WTC11 (cell line): ENCODE data around the gene PNMA8C. TPM values are rescaled to one million over a fixed set of nuclear protein-coding genes. Genes with fewer than 3 reads are reported as not detected.

ENCODE experiments used
- ATAC-seq: fragments of 200-7000 bp; cut with Tn5 transposase; 2 replicates; pipeline ENCODE4 v1.10.0; 2021; ENCODE audit warnings: mild to moderate bottlenecking, moderate library complexity
- CTCF ChIA-PET: fragments of 300-600 bp; sonication (Branson Sonifier 250); formaldehyde crosslinking; loops from one replicate; lab custom pipeline; 2021; ENCODE audit warnings: antibody characterized with exemption; lab: Charles Lee
- POLR2A ChIA-PET: fragments of 350-600 bp; sonication (Branson Sonifier 250); formaldehyde crosslinking; loops from one replicate; lab custom pipeline; 2021; ENCODE audit warnings: antibody characterized with exemption; lab: Charles Lee
- DNase-seq: peaks from one replicate; pipeline ENCODE4 v3.0.0; 2021; ENCODE audit warnings: low spot score
- H3K27ac Mint-ChIP-seq: 2 replicates; pipeline ENCODE4 v1.8.0; 2021; ENCODE audit warnings: mixed read lengths
- H3K27me3 Mint-ChIP-seq: 2 replicates; pipeline ENCODE4 v1.8.0; 2021; ENCODE audit warnings: low read depth, mild to moderate bottlenecking, moderate library complexity, mixed read lengths
- H3K36me3 Mint-ChIP-seq: 2 replicates; pipeline ENCODE4 v1.8.0; 2021; ENCODE audit warnings: mixed read lengths
- H3K4me1 Mint-ChIP-seq: 2 replicates; pipeline ENCODE4 v1.8.0; 2022; ENCODE audit warnings: mixed read lengths
- H3K4me3 Mint-ChIP-seq: 2 replicates; pipeline ENCODE4 v1.8.0; 2021; ENCODE audit warnings: mild to moderate bottlenecking, moderate library complexity, mixed read lengths
- H3K9me3 Mint-ChIP-seq: 2 replicates; pipeline ENCODE4 v1.8.0; 2021; ENCODE audit warnings: mixed read lengths
- CBFB ChIP-seq: sonication (generic); formaldehyde crosslinking; IDR thresholded peaks from 2 replicates; pipeline ENCODE4 v1.8.1; 2022; ENCODE audit warnings: mild to moderate bottlenecking, low read depth, missing genetic modification reagents
- ETV6 ChIP-seq: sonication (generic); formaldehyde crosslinking; IDR thresholded peaks from 2 replicates; pipeline ENCODE4 v1.8.1; 2022; ENCODE audit warnings: mild to moderate bottlenecking, missing genetic modification reagents
- FOXP4 ChIP-seq: sonication (generic); formaldehyde crosslinking; IDR thresholded peaks from 2 replicates; pipeline ENCODE4 v1.8.0; 2022; ENCODE audit warnings: mild to moderate bottlenecking, missing genetic modification reagents
- HMGA2 ChIP-seq: fragments of 250-450 bp; sonication (Bioruptor Pico); IDR thresholded peaks from 2 replicates; pipeline ENCODE4 v1.4.0; 2021; ENCODE audit warnings: mild to moderate bottlenecking, moderate library complexity
- JAZF1 ChIP-seq: fragments of 250-450 bp; sonication (Bioruptor Pico); IDR thresholded peaks from 2 replicates; pipeline ENCODE4 v1.9.0; 2021; ENCODE audit warnings: moderate library complexity, mild to moderate bottlenecking, inconsistent platforms
- KAT7 ChIP-seq: sonication (generic); formaldehyde crosslinking; IDR thresholded peaks from 2 replicates; pipeline ENCODE4 v1.8.1; 2023; ENCODE audit warnings: missing genetic modification reagents, mild to moderate bottlenecking, borderline replicate concordance
- NR1H2 ChIP-seq: sonication (generic); formaldehyde crosslinking; IDR thresholded peaks from 2 replicates; pipeline ENCODE4 v1.9.0; 2021; ENCODE audit warnings: mild to moderate bottlenecking, moderate library complexity, missing genetic modification reagents
- RORB ChIP-seq: fragments of 250-450 bp; sonication (Bioruptor Pico); IDR thresholded peaks from 2 replicates; pipeline ENCODE4 v1.9.0; 2021; ENCODE audit warnings: mild to moderate bottlenecking
- SMAD4 ChIP-seq: sonication (generic); formaldehyde crosslinking; IDR thresholded peaks from 2 replicates; pipeline ENCODE4 v1.8.0; 2022; ENCODE audit warnings: mild to moderate bottlenecking, missing genetic modification reagents
- TEAD4 ChIP-seq: sonication (generic); formaldehyde crosslinking; IDR thresholded peaks from 2 replicates; pipeline ENCODE4 v1.8.0; 2022; ENCODE audit warnings: mild to moderate bottlenecking, missing genetic modification reagents
- USF1 ChIP-seq: sonication (generic); formaldehyde crosslinking; IDR thresholded peaks from 2 replicates; pipeline ENCODE4 v1.8.0; 2022; ENCODE audit warnings: mild to moderate bottlenecking, missing genetic modification reagents
- ZNF423 ChIP-seq: fragments of 250-450 bp; sonication (Bioruptor Pico); IDR thresholded peaks from 2 replicates; pipeline ENCODE4 v2.1.2; 2022; ENCODE audit warnings: mild to moderate bottlenecking, moderate library complexity
- ZNF671 ChIP-seq: fragments of 250-450 bp; sonication (Bioruptor Pico); IDR thresholded peaks from 2 replicates; pipeline ENCODE4 v1.8.0; 2021; ENCODE audit warnings: mild to moderate bottlenecking
- total RNA-seq: library from RNA; stranded (reverse); gene quantifications from 3 replicates; pipeline ENCODE4 v1.2.3, GENCODE V29; 2021
- TF ChIP-seq, protein P1 (sequence below): fragments of 250-450 bp; sonication (Bioruptor Pico); IDR thresholded peaks from 2 replicates; pipeline ENCODE4 v1.9.0; 2021; ENCODE audit warnings: mild to moderate bottlenecking, borderline replicate concordance
- TF ChIP-seq, protein P2 (sequence below): fragments of 250-450 bp; sonication (Bioruptor Pico); IDR thresholded peaks from 2 replicates; pipeline ENCODE4 v1.9.0; 2021; ENCODE audit warnings: mild to moderate bottlenecking
- TF ChIP-seq, protein P3 (sequence below): sonication (generic); formaldehyde crosslinking; conservative IDR thresholded peaks from 2 replicates; pipeline ENCODE4 v1.8.1; 2022; ENCODE audit warnings: mild to moderate bottlenecking, missing genetic modification reagents
- TF ChIP-seq, protein P4 (sequence below): sonication (generic); formaldehyde crosslinking; IDR thresholded peaks from 2 replicates; pipeline ENCODE4 v1.8.0; 2023; ENCODE audit warnings: missing genetic modification reagents, mild to moderate bottlenecking, borderline replicate concordance

Gene PNMA8C
- total RNA-seq, 1 experiment from 2014 or later, result 1.2 TPM

GRCh38 chr19:46474211-46474610 lies 45.5 kb upstream of the PNMA8C start:
- Mint-ChIP-seq H3K27me3 (peaks cover 21% of the 10 kb centered on the region), H3K36me3 (peaks cover 12% of the 10 kb centered on the region), H3K4me3 (no peak overlapping the region), H3K4me1 (peaks cover 21% of the 10 kb centered on the region), H3K27ac (no peak overlapping the region), H3K9me3 (no peaks in the 10 kb centered on the region)
- no peak for ATAC-seq
- CTCF ChIA-PET, result interaction anchor here (0.7 to 2.4 kb wide), 4 partner anchors 58 to 75 kb away, joined by 3 to 14 read pairs (median 6); no protein-coding TSS in a partner anchor
- no peak for DNase-seq
- POLR2A ChIA-PET, result no interaction called here
- TF ChIP-seq JAZF1 (CRISPR knock-in tag) (no peak), ETV6 (CRISPR knock-in tag) (no peak), ZNF671 (CRISPR knock-in tag) (no peak), NR1H2 (CRISPR knock-in tag) (no peak), CBFB (CRISPR knock-in tag) (no peak), SMAD4 (CRISPR knock-in tag) (no peak), USF1 (CRISPR knock-in tag) (no peak), ZNF423 (CRISPR knock-in tag) (no peak), TEAD4 (CRISPR knock-in tag) (no peak), FOXP4 (no peak), RORB (no peak), HMGA2 (CRISPR knock-in tag) (no peak), KAT7 (CRISPR knock-in tag) (no peak)
- TF ChIP-seq, protein P1, sequence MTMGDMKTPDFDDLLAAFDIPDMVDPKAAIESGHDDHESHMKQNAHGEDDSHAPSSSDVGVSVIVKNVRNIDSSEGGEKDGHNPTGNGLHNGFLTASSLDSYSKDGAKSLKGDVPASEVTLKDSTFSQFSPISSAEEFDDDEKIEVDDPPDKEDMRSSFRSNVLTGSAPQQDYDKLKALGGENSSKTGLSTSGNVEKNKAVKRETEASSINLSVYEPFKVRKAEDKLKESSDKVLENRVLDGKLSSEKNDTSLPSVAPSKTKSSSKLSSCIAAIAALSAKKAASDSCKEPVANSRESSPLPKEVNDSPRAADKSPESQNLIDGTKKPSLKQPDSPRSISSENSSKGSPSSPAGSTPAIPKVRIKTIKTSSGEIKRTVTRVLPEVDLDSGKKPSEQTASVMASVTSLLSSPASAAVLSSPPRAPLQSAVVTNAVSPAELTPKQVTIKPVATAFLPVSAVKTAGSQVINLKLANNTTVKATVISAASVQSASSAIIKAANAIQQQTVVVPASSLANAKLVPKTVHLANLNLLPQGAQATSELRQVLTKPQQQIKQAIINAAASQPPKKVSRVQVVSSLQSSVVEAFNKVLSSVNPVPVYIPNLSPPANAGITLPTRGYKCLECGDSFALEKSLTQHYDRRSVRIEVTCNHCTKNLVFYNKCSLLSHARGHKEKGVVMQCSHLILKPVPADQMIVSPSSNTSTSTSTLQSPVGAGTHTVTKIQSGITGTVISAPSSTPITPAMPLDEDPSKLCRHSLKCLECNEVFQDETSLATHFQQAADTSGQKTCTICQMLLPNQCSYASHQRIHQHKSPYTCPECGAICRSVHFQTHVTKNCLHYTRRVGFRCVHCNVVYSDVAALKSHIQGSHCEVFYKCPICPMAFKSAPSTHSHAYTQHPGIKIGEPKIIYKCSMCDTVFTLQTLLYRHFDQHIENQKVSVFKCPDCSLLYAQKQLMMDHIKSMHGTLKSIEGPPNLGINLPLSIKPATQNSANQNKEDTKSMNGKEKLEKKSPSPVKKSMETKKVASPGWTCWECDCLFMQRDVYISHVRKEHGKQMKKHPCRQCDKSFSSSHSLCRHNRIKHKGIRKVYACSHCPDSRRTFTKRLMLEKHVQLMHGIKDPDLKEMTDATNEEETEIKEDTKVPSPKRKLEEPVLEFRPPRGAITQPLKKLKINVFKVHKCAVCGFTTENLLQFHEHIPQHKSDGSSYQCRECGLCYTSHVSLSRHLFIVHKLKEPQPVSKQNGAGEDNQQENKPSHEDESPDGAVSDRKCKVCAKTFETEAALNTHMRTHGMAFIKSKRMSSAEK (CRISPR knock-in tag), result no peak
- TF ChIP-seq, protein P2, sequence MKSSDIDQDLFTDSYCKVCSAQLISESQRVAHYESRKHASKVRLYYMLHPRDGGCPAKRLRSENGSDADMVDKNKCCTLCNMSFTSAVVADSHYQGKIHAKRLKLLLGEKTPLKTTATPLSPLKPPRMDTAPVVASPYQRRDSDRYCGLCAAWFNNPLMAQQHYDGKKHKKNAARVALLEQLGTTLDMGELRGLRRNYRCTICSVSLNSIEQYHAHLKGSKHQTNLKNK, result no peak
- TF ChIP-seq, protein P3, sequence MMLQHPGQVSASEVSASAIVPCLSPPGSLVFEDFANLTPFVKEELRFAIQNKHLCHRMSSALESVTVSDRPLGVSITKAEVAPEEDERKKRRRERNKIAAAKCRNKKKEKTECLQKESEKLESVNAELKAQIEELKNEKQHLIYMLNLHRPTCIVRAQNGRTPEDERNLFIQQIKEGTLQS (CRISPR knock-in tag), result no peak
- TF ChIP-seq, protein P4, sequence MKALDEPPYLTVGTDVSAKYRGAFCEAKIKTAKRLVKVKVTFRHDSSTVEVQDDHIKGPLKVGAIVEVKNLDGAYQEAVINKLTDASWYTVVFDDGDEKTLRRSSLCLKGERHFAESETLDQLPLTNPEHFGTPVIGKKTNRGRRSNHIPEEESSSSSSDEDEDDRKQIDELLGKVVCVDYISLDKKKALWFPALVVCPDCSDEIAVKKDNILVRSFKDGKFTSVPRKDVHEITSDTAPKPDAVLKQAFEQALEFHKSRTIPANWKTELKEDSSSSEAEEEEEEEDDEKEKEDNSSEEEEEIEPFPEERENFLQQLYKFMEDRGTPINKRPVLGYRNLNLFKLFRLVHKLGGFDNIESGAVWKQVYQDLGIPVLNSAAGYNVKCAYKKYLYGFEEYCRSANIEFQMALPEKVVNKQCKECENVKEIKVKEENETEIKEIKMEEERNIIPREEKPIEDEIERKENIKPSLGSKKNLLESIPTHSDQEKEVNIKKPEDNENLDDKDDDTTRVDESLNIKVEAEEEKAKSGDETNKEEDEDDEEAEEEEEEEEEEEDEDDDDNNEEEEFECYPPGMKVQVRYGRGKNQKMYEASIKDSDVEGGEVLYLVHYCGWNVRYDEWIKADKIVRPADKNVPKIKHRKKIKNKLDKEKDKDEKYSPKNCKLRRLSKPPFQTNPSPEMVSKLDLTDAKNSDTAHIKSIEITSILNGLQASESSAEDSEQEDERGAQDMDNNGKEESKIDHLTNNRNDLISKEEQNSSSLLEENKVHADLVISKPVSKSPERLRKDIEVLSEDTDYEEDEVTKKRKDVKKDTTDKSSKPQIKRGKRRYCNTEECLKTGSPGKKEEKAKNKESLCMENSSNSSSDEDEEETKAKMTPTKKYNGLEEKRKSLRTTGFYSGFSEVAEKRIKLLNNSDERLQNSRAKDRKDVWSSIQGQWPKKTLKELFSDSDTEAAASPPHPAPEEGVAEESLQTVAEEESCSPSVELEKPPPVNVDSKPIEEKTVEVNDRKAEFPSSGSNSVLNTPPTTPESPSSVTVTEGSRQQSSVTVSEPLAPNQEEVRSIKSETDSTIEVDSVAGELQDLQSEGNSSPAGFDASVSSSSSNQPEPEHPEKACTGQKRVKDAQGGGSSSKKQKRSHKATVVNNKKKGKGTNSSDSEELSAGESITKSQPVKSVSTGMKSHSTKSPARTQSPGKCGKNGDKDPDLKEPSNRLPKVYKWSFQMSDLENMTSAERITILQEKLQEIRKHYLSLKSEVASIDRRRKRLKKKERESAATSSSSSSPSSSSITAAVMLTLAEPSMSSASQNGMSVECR, result no peak
